Urothelium cell line (cell line): ENCODE results near the gene FUT3.
A peak's percentile ranks its signal among the peaks of the same experiment; 100 is the strongest.
"Not testable (repeated sequence)": the region's sequence is repeated elsewhere in the genome, so short reads cannot be mapped to it uniquely, and the experiment has no call there.

Experiments
- DNase-seq: peaks from one replicate; pipeline ENCODE4 v3.0.0; 2011; ENCODE audit warnings: low spot score, mixed read lengths
- FAIRE-seq: peaks from 2 replicates; lab custom pipeline; 2011; peaks lifted over from hg19 to GRCh38; lab: Jason Lieb, UNC

The FUT3 gene

DNA sequence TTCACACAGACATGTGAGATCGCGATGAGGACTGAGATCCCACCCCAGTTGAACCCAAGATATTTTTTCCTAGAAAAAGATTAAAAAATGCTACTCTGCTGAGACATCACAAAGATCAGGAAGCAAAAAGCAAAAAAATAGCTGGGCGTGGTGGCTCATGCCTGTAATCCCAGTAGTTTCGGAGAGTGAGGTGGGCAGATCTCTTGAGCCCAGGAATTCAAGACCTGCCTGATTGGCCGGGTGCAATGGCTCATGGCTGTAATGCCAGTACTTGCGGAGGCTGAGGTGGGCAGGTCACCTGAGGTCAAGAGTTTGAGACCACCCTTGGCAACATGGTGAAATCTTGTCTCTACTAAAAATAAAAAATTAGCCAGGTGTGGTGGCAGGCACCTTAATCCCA is 1.1 kb downstream of the FUT3 start:
- DNase-seq, result no peak
- no peak for FAIRE-seq

DNA sequence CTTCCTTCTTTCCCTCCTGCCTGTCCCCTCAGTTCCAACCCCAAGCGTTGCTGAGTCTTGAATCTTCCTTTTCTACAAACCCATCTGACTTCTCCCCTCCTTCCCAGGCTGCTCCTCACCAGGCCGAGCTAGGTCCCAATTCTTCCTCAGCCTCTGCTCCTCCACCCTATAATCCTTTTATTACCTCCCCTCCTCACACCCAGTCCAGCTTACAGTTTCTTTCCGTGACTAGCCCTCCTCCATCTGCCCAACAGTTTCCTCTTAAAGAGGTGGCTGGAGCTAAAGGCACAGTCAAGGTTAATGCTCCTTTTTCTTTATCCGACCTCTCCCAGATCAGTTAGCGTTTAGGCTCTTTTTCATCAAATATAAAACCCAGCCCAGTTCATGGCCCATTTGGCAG is 2.6 kb downstream of the FUT3 start:
- not testable (repeated sequence) for FAIRE-seq, DNase-seq

DNA sequence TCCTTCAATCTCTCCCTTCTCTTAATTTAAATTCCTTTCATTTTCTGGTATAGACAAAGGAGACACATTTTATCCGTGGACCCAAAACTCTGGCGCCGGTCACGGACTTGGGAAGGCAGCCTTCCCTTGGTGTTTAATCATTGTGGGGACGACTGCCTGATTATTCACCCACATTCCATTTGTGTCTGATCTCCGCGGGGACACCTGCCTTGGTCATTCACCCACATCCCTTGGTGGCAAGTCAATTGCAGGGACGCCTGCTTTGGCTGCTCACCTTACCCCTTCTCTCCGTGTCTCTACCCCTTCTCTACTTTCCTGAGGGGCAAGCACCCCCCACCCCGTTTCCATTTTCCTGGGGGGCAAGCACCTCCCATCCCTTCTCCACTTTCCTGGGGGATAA is 3.4 kb downstream of the FUT3 start:
- DNase-seq, FAIRE-seq: not testable (repeated sequence)

DNA sequence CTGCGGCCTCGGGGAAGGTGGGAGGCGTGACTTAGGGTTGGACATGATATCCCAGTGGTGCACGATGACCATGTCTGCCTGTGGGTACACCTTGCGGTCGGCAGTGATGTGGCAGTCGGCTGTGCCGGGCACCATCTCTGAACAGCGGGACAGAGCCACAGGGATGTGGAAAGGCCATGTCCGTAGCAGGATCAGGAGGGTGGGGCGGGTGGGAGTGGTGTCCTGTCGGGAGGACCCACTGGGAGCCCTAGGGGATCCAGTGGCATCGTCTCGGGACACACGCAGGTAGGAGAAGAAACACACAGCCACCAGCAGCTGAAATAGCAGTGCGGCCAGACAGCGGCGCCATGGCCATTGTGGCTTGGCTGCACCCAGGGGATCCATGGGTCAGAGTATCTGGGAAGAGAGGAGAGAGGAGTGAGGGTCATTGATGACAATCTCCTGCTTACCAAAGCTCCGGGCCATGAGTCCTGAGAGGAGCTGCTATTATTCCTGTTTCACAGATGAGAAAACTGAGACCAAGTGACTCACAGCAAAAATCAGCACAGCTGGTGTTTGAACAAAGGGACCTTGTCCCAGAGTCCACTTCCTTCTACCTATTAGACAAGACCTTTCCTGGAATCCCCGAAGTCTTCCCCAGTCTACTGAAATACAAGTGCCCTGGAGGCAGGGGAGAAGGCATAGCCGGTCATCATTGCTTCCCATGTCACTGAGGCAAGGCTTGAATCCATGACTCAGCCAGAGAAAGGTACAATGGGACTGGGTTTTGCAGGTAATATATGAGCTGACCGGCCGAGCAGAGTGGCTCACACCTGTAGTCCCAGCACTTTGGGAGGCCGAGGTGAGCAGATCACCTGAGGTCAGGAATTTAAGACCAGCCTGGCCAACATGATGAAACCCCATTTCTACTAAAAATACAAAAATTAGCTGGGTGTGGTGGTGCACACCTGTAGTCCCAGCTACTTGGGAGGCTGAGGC is 6.5 kb downstream of the FUT3 start:
- DNase-seq (no peak), FAIRE-seq (no peak)

DNA sequence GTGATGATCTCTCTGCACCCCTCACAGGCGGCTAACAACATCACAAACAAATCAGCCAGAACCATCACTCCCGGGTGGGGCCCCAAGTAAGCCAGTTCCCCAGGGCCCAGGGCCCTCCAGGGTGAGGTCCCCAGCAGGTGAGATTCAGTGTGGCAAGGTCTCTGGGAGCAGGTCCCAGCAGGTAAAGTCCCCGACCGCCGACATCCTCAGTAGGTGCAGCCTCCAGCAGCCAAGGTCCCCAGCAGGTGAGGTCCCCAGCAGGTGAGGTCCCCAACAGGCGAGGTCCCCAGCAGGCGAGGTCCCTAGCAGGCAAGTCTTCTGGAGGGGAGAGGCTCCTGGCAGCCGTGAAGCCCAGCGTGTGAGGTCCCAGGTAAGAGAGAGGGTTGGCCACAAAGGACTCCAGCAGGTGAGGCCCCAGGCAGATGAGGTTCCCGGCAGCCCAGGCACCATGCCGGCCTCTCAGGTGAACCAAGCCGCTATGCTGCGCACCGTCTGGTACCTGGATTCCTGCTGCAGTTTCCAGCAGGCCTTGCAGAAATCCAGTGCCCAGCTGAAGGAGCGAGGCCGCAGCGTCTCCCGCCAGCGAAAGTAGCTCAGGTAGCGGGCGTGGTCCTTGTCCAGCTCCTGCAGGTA is 7.8 kb downstream of the FUT3 start:
- no peak for FAIRE-seq
- no peak for DNase-seq

DNA sequence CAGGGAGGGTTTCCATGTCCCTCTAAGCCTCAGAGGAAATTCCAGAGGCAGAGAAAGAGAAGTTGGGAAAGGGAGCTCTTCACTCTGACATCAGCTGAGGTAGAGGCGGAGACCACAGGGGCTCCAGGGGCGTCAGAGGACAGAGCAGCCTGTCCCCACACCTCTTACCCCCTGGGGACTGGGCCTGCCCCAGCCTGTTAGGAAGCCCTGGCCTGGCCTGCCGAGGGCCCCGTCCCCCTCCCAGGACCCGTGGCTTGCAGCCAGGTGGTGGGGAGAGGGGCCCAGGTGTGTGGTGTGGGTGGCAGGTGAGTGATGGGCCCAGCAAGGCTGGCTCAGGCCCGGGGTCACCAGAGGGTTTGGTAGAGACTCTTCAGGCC is 9.5 kb downstream of the FUT3 start:
- DNase-seq, FAIRE-seq: not testable (repeated sequence)

DNA sequence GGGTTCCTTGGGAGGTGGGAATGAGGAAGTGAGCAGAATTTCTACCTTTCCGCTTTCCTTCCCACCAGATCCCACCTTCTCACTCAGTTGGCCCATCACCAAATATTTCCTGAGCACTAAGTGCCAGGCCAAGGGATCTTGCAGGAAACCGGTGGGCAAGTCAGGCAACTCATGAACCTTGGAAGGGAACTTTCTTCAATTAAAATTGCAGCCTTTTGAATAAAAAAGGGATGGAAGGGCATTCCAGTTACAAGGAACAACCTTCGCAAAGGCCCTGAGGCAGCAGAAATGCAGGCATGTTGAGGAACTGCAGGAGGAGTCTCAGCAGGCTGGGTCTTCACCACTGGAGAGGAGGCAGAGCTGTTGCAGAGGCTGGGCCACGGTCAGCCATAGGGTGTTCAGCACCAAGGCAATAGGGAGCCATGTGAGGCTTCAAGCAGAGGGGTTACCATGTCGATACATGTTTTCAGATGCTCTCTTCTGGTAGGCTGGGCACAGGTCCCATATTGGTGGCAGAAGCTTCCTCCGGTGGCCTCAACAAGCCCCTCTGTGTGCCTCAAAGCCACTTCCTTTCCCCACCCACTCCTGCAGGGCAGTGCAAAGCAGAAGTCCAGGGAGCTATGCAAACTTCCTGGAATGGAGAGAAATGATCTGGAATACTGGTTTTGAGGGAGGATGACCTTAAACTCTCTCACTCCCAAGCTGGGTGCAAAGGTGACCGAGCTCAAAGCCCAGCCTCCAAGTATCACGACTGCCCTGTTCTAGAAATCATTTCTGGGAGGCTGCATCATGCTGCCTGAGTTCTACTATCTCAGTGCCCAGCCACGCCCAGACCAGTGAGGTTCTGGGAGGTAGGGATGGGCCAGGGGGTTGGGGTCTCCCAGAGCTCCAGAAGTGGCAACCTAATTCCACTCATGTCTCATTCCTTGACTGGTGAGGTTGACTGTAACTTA is 11.9 kb downstream of the FUT3 start, which contains the start of gene FUT6:
Gene FUT6, minus strand, starts transcription at position 638 of the 953 bp plus-strand sequence. CDS start 7,135 bp downstream, outside the sequence.
- no peak for FAIRE-seq

DNA sequence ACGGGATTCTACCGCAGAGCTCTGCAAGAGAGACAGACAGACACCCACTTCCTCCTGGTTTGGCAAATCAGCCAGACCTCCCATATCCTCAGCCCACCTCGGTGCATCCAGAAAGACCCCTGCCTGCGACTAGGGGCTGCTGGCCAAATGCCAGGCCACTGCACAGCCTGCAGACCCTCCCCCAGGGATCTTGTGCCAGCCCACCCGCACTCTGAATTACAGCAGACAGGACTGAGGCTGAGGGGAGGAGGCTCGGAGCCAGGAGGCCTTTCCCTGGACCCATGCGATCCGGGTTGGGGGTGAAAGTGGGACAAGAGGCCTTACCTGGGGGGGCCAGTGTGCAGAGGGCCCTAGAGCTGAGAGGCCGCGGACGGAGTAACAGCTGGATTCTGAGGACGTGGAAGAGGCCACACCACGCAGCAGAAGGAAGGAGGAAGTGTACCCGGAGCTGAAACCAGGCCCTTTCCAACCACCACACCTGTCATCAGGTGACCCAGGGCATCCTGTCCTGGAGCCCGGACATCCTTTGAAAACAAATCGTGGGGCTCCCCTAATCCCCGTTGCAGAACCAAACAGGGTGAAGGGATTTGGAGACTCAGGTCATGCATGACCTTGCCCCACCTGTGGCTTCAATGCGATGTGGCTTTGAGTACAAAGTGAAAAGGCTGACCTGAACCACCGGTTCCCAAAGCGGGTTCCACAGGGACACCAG is 12.7 kb downstream of the FUT3 start:
- no peak for FAIRE-seq
- no peak for DNase-seq

More for the DNA sequence above, 11.9 kb downstream of the FUT3 start, which contains the start of gene FUT6:
- no peak for DNase-seq

DNA sequence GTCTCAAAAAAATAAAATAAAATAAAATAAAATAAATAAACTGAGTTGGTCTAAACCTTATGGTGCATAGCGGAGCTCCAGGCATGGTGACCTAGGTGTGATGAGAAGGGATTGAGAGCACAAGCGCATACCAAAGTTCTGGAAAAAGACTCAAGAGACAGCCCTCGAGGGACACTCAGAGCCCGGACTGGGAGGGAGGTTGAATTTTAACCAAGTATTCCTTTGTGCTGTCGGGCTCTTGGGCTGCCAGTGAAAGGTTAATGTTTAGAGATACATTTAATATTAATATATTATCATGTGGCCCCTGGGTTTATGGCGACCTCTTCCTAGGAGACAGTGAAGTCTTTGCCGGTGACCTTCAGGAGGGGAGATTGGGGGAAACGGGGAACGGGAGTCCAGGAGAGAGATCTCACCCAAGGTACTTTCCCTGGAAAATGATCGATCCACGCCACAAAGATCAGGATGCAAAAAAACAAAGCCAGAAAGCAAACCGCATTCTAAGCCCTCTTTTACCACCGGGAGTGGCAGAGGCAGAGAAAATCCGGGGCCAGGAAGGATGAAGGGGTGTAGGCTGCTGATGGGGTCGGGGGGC is 13.4 kb downstream of the FUT3 start:
- no peak for FAIRE-seq

DNA sequence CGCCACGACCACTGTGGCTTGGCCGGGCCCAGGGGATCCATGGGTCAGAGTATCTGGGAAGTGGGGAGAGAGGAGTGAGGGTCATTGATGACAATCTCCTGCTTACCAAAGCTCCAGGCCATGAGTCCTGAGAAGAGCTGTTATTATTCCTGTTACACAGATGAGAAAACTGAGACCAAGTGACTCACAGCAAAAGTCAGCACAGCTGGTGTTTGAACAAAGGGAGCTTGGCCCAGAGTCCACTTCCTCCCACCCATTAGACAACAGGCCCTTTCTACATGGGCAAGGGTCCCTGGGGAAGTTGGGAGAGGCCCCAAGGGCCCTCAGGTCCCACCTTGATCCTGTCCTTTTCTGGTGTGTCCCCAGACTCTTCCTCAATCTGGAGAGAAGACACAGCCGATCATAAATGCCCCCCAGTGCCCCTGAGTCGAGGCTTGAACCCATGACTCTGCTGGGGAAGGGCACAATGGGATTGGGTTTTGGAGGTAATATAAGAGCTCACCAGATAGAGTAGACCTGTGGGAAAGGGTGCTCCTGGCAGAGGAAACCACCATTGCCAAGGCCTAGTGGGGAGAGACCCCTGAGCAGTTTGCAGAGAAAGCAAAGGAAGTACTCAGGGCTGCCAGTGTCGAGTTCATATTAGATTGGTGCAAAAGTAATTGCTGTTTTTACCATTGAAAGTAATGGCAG is 18.6 kb downstream of the FUT3 start:
- FAIRE-seq, result no peak
- DNase-seq, result no peak

More for the DNA sequence above, 13.4 kb downstream of the FUT3 start:
- no peak for DNase-seq

DNA sequence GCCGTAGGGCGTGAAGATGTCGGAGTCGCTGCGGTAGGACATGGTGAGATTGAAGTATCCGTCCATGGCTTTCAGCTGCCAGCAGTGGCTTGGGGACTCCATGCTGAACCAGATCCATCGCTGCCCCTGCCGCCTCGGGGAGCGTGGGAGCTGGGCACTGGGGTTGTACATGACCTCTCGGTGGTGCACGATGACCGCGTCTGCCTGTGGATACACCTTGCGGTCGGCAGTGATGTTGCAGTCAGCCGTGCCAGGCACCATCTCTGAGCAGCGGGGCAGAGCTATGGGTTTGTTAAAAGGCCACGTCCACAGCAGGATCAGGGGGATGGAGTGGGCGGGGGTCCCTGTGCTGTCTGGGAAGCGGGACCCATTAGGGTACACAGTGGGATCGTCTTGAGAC is 19.2 kb downstream of the FUT3 start:
- DNase-seq (no peak), FAIRE-seq (no peak)

DNA sequence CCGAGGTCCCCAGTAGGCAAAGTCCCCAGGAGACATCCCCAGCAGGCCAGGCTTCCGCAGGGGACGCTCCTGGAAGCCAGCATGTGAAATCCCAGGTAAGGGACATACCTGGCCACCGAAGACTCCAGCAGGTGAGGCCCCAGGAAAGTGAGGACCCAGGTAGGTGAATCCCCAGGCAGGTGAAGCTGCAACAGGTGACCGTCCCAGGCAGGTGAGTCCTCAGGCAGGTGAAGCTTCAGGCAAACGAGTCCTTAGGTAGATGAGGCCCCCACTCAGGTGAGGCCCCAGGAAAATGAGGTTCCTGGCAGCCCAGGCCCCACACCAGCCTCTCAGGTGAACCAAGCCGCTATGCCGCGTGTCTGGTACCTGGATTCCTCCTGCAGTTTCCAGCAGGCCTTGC is 20.1 kb downstream of the FUT3 start:
- FAIRE-seq (no peak), DNase-seq (no peak)

DNA sequence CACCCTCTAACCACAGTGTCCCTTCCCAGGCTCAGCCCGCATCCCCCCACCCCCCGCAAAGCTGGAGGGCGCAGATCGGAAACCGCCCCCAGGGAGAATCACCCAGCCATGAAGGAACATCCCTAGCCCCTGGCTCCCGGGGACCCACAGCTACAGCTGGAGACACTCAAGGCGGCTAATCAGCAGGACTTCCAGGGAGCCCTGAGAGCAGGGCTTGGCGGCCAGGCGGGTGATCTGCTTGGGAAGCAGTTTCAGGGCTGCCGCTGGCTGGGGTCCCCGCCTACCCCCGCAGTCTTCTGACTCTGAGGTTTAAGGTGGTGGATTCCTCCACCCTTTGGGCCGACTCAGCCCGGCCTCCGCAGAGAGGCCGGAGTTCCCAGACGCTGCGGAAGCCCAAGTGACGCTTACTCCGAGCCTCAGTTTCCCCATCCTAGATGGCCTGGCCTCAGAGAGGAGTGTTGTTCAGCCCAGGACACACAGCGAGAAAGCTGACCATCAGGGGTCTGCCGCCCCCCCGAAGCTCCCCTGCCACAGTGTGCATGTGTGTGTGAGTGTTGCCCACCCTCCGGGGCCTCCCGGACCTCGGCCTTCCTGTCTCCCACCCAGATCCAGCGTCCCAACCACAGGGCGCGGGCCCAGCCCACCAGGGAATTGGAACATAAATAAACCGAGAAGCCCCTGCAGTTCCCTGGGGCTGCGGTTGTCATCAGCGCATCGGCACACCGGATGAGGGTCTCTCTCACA is 21.5 kb downstream of the FUT3 start:
- DNase-seq (no peak), FAIRE-seq (no peak)

DNA sequence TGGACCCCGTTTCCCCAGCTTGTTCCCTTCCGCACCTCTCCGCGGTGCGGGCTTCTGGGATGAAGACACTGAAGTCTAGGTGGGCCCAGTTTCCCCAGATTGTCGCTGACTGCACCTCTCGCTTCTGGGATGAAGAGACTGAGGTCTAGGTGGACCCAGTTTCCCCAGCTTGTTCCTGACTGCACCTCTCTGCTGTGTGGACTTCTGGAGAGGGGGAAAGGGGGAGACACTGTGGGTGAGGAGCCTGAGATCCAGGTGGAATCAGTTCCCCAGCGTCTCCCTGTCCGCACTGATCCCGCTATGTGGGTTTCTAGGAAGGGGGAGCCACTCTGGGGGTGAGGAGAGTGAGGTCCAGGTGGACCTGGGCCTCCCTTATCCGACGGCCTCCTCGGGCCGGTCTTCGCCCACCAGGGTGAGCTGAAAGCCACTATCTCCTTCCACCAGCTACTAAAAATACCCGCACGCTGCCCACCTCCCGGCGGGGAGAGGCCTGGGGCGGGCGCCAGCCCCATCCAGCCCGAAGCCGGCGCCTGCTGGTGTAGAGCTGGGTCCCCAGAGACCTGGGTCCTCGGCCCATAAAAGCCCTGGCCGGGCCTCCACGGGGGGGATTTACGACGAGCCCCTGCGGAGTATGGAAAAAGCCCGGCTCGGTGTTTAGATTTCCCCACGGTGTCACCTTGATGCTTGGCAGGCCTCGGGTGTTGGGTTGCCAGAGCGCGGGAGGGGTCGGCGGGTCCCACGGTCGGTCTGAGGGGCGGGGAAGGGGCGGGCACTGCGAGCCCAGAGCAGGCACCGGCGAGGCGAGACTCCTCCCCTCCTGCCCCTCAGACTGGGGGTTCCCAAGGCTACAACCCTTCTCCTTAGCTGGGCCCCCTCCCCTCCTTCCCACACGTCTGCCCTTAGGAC is 22.3 kb downstream of the FUT3 start:
- FAIRE-seq (no peak), DNase-seq (peak; percentile 39)

DNA sequence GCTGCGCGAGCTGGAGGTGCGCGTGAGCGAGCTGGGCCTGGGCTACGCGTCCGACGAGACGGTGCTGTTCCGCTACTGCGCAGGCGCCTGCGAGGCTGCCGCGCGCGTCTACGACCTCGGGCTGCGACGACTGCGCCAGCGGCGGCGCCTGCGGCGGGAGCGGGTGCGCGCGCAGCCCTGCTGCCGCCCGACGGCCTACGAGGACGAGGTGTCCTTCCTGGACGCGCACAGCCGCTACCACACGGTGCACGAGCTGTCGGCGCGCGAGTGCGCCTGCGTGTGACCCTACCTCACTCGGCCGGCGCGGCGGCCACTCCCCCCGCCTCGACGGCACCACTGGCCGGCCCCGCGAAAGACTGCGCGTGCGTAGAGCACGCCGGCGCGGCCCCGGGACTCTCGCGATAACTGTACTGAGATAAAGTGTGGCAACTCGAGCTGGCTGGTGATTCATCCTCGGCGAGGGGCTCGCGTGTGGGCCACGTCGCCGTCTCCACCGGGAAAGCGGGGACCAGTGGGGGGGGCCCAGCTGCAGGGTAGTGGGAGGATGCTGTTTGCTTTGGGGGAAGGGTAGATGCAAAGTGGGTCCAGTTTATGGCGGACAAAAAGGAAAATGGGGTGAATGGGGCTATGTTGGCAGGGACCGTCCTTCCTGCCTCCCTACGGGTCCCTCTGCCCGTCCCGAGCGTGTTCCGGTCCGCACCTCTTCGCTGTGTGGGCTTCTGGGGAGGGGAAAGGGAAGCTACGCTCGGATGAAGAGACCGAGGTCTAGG is 23.2 kb downstream of the FUT3 start:
- peak; percentile 97 for DNase-seq
- peak; percentile 98 for FAIRE-seq

DNA sequence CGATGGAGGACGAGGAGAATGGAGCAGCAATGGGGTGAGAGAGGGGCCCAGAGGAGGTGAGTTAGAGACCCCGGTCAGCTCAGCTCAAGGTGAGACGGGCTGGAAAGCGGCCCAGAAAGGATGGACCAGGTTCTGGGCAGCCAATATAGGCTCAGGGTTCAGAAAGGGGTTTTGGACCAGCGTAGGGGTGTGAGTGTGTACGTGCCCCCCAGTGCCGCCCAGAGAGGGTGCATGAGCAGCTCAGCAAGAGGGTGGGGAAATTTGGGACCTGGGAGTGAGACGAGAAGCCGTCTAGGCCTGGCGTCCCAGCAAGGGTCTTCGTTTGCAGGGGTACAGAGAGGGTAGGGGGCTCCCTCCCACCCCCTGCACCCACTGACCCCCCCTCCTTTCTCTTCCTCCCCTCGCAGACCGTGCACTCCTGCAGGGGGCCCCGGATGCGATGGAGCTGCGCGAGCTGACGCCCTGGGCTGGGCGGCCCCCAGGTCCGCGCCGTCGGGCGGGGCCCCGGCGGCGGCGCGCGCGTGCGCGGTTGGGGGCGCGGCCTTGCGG is 23.8 kb downstream of the FUT3 start:
- DNase-seq (no peak), FAIRE-seq (no peak)
